ENCODE results near the gene NRXN2. TPM values are rescaled to one million over a fixed set of nuclear protein-coding genes. Genes with fewer than 3 reads are reported as not detected.
"Not testable (repeated sequence)": the region's sequence is repeated elsewhere in the genome, so short reads cannot be mapped to it uniquely, and the experiment has no call there.

Gene NRXN2
- polyA plus RNA-seq, 4 donors = 0.45 to 8.9 (median 2.7) TPM

DNA sequence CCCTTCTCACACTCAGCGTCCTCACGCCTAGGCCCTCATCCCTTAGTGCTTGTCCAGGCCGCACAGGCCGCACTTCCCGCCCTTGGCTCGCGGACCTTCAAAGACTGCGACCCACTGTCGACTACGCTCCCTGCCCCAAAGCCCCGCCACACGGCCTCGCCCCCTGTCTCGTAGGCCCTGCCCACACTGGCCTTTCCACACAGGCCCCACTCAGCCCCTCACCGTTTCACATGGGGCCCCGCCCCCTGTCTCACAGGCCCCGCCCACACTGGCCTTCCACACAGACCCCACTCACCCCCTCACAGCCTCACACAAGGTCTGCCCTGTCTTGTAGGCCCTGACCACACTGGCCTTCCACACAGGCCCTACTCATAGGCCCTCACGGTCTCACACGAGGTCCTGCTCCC lies 11.0 kb downstream of the NRXN2 start:
- Histone ChIP-seq H3K4me3 (ENCODE audit: low read depth in 1 of 3, low read length in 3 of 3) (no peak overlapping the region), H3K27me3 (ENCODE audit: control insufficient read depth in 3 of 3, insufficient read depth in 3 of 3, low read length in 3 of 3) (peaks cover 19 to 76% (median 55%) of the 10 kb centered on the region in 3 donors), H3K27ac (ENCODE audit: low read depth in 1 of 3, low read length in 2 of 3) (no peak overlapping the region), H3K4me1 (ENCODE audit: control insufficient read depth in 3 of 3, insufficient read depth in 2 of 3, low read depth in 1 of 3, low read length in 2 of 3) (peaks cover 0 to 2% (median 0%) of the 10 kb centered on the region in 3 donors), H3K36me3 (ENCODE audit: control insufficient read depth in 3 of 3, insufficient read depth in 2 of 3, low read depth in 1 of 3, low read length in 3 of 3) (no peaks in the 10 kb centered on the region), H3K9me3 (ENCODE audit: control insufficient read depth in 2 of 2, insufficient read depth in 1 of 2, low read depth in 1 of 2, low read length in 1 of 2) (no peaks in the 10 kb centered on the region)
- no peak for DNase-seq
- WGBS, 3 donors = 40 to 47% (median 45%) methylated on average over 18 to 19 of the region's 19 CpGs
- no peak for FAIRE-seq

GRCh38 chr11:64711138-64711955 lies 11.7 kb downstream of the NRXN2 start:
- H3K27me3 ChIP-seq (ENCODE audit: control insufficient read depth in 3 of 3, insufficient read depth in 3 of 3, low read length in 3 of 3) = peaks cover 19 to 70% (median 51%) of the 10 kb centered on the region in 3 donors
- FAIRE-seq (no peak), DNase-seq (no peak)
- 12 to 20% (median 15%) methylated on average over 40 to 46 of the region's 46 CpGs for WGBS, 3 donors
- H3K9me3 ChIP-seq (ENCODE audit: control insufficient read depth in 2 of 2, insufficient read depth in 1 of 2, low read depth in 1 of 2, low read length in 1 of 2) = no peaks in the 10 kb centered on the region
- H3K4me1 ChIP-seq (ENCODE audit: control insufficient read depth in 3 of 3, insufficient read depth in 2 of 3, low read depth in 1 of 3, low read length in 2 of 3) = peaks cover 0 to 2% (median 0%) of the 10 kb centered on the region in 3 donors
- no peak overlapping the region for H3K4me3 ChIP-seq (ENCODE audit: low read depth in 1 of 3, low read length in 3 of 3)
- no peak overlapping the region for H3K27ac ChIP-seq (ENCODE audit: low read depth in 1 of 3, low read length in 2 of 3)
- H3K36me3 ChIP-seq (ENCODE audit: control insufficient read depth in 3 of 3, insufficient read depth in 2 of 3, low read depth in 1 of 3, low read length in 3 of 3) = no peaks in the 10 kb centered on the region

GRCh38 chr11:64710418-64711137 lies 12.4 kb downstream of the NRXN2 start:
- WGBS, 3 donors = 32 to 47% (median 37%) methylated on average over 13 of the region's 13 CpGs
- peaks cover 0 to 2% (median 0%) of the 10 kb centered on the region in 3 donors for H3K4me1 ChIP-seq (ENCODE audit: control insufficient read depth in 3 of 3, insufficient read depth in 2 of 3, low read depth in 1 of 3, low read length in 2 of 3)
- H3K9me3 ChIP-seq (ENCODE audit: control insufficient read depth in 2 of 2, insufficient read depth in 1 of 2, low read depth in 1 of 2, low read length in 1 of 2) = no peaks in the 10 kb centered on the region
- no peak overlapping the region for H3K4me3 ChIP-seq (ENCODE audit: low read depth in 1 of 3, low read length in 3 of 3)
- H3K27ac ChIP-seq (ENCODE audit: low read depth in 1 of 3, low read length in 2 of 3) = no peak overlapping the region
- no peaks in the 10 kb centered on the region for H3K36me3 ChIP-seq (ENCODE audit: control insufficient read depth in 3 of 3, insufficient read depth in 2 of 3, low read depth in 1 of 3, low read length in 3 of 3)
- DNase-seq = no peak
- H3K27me3 ChIP-seq (ENCODE audit: control insufficient read depth in 3 of 3, insufficient read depth in 3 of 3, low read length in 3 of 3) = peaks cover 19 to 65% (median 44%) of the 10 kb centered on the region in 3 donors
- no peak for FAIRE-seq

- Histone ChIP-seq H3K4me3 (ENCODE audit: low read depth in 1 of 3, low read length in 3 of 3) (no peak overlapping the region), H3K36me3 (ENCODE audit: control insufficient read depth in 3 of 3, insufficient read depth in 2 of 3, low read depth in 1 of 3, low read length in 3 of 3) (no peaks in the 10 kb centered on the region), H3K9me3 (ENCODE audit: control insufficient read depth in 2 of 2, insufficient read depth in 1 of 2, low read depth in 1 of 2, low read length in 1 of 2) (no peaks in the 10 kb centered on the region), H3K27ac (ENCODE audit: low read depth in 1 of 3, low read length in 2 of 3) (no peak overlapping the region), H3K27me3 (ENCODE audit: control insufficient read depth in 3 of 3, insufficient read depth in 3 of 3, low read length in 3 of 3) (peaks cover 0 to 51% (median 6%) of the 10 kb centered on the region in 3 donors), H3K4me1 (ENCODE audit: control insufficient read depth in 3 of 3, insufficient read depth in 2 of 3, low read depth in 1 of 3, low read length in 2 of 3) (no peaks in the 10 kb centered on the region)
- FAIRE-seq (no peak), DNase-seq (no peak)
- WGBS, 3 donors = 29 to 56% (median 47%) methylated on average over 2 of the region's 2 CpGs
Observed at GRCh38 chr11:64705501-64705900, 17.5 kb downstream of the NRXN2 start.

- H3K27me3 ChIP-seq (ENCODE audit: control insufficient read depth in 3 of 3, insufficient read depth in 3 of 3, low read length in 3 of 3) = peaks cover 0 to 37% (median 1%) of the 10 kb centered on the region in 3 donors
- H3K4me1 ChIP-seq (ENCODE audit: control insufficient read depth in 3 of 3, insufficient read depth in 2 of 3, low read depth in 1 of 3, low read length in 2 of 3) = no peaks in the 10 kb centered on the region
- no peak overlapping the region for H3K27ac ChIP-seq (ENCODE audit: low read depth in 1 of 3, low read length in 2 of 3)
- no peaks in the 10 kb centered on the region for H3K36me3 ChIP-seq (ENCODE audit: control insufficient read depth in 3 of 3, insufficient read depth in 2 of 3, low read depth in 1 of 3, low read length in 3 of 3)
- no peak for FAIRE-seq
- H3K9me3 ChIP-seq (ENCODE audit: control insufficient read depth in 2 of 2, insufficient read depth in 1 of 2, low read depth in 1 of 2, low read length in 1 of 2) = no peaks in the 10 kb centered on the region
- WGBS, 3 donors = 90 to 96% (median 92%) methylated on average over 2 of the region's 2 CpGs
- H3K4me3 ChIP-seq (ENCODE audit: low read depth in 1 of 3, low read length in 3 of 3) = no peak overlapping the region
- DNase-seq = no peak
Observed at GRCh38 chr11:64703048-64703447, 19.9 kb downstream of the NRXN2 start.

DNA sequence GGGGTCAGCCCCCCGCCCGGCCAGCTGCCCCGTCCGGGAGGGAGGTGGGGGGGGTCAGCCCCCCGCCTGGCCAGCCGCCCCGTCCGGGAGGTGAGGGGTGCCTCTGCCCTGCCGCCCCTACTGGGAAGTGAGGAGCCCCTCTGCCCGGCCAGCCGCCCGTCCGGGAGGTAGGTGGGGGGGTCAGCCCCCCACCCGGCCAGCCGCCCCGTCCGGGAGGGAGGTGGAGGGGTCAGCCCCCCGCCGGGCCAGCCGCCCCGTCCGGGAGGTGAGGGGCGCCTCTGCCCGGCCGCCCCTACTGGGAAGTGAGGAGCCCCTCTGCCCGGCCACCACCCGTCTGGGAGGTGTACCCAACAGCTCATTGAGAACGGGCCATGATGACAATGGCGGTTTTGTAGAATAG lies 21.0 kb downstream of the NRXN2 start:
- not testable (repeated sequence) for DNase-seq; H3K9me3 ChIP-seq (ENCODE audit: control insufficient read depth in 2 of 2, insufficient read depth in 1 of 2, low read depth in 1 of 2, low read length in 1 of 2); H3K27ac ChIP-seq (ENCODE audit: low read depth in 1 of 3, low read length in 2 of 3); H3K36me3 ChIP-seq (ENCODE audit: control insufficient read depth in 3 of 3, insufficient read depth in 2 of 3, low read depth in 1 of 3, low read length in 3 of 3); H3K4me1 ChIP-seq (ENCODE audit: control insufficient read depth in 3 of 3, insufficient read depth in 2 of 3, low read depth in 1 of 3, low read length in 2 of 3); FAIRE-seq; H3K4me3 ChIP-seq (ENCODE audit: low read depth in 1 of 3, low read length in 3 of 3)
- WGBS, 3 donors = 89 to 97% (median 90%) methylated on average over 13 to 27 of the region's 29 CpGs
- H3K27me3 ChIP-seq (ENCODE audit: control insufficient read depth in 3 of 3, insufficient read depth in 3 of 3, low read length in 3 of 3) = peaks cover 0 to 36% (median 0%) of the 10 kb centered on the region in 3 donors

DNA sequence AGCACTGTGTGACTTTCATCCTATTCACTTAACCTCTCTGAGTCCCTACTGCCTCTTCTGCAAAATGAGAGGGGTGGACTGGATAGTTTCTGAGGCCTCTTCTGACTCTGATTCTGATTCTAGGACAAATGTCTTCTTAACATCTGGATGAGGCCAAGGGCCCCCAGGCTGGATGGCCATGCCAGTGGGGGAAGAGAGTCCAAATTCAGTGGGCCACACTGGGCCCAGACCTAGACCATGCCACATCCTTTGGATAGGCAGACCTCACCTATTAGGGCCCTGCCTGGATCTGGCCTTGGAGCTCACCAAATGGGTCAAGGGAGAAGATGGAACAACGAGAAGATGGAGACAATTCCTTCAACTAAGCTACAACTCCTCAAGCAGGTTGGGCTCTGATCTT lies 24.6 kb downstream of the NRXN2 start:
- H3K36me3 ChIP-seq (ENCODE audit: control insufficient read depth in 3 of 3, insufficient read depth in 2 of 3, low read depth in 1 of 3, low read length in 3 of 3) = no peaks in the 10 kb centered on the region
- no peak overlapping the region for H3K4me3 ChIP-seq (ENCODE audit: low read depth in 1 of 3, low read length in 3 of 3)
- no peaks in the 10 kb centered on the region for H3K4me1 ChIP-seq (ENCODE audit: control insufficient read depth in 3 of 3, insufficient read depth in 2 of 3, low read depth in 1 of 3, low read length in 2 of 3)
- H3K27ac ChIP-seq (ENCODE audit: low read depth in 1 of 3, low read length in 2 of 3) = no peak overlapping the region
- WGBS, 3 donors = 55 to 86% (median 75%) methylated on average over 1 of the region's 1 CpG
- H3K27me3 ChIP-seq (ENCODE audit: control insufficient read depth in 3 of 3, insufficient read depth in 3 of 3, low read length in 3 of 3) = peaks cover 0 to 46% (median 2%) of the 10 kb centered on the region in 3 donors
- peaks cover 0 to 3% of the 10 kb centered on the region in 2 donors for H3K9me3 ChIP-seq (ENCODE audit: control insufficient read depth in 2 of 2, insufficient read depth in 1 of 2, low read depth in 1 of 2, low read length in 1 of 2)
- FAIRE-seq = no peak
- no peak for DNase-seq

DNA sequence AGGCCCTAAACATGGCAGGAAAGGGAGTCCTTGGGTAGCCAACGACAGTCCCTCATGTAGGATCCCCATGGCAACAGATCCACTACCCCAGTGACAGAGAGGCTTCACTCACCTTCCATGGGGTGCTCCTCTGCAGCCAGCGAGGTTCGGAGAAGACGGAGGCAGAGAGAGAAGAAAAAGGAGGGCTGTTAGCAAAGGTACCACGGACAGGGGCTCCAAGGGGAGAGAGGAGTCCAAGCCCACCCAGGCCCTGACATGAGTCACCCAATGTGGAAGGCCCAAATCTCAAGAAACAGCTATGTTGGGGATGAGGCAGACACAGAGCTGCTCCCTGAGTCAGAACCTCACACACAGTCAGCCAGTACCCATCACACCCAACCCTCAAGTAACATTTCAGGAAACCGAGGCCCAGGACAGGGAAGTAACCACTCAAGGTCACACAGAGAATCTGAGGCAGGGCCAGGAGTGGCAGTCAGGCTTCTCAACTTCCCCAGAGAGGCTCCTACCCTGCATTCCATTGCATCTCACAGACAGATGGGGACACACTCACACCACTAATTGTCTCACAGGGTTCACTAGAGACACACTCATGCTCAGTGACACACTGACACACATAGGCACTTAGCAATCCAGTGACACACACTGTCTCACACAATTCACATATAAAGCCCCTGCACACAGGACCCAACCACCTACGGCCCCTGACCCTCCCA lies 25.2 kb downstream of the NRXN2 start:
- FAIRE-seq (no peak), DNase-seq (no peak)
- Histone ChIP-seq H3K4me1 (ENCODE audit: control insufficient read depth in 3 of 3, insufficient read depth in 2 of 3, low read depth in 1 of 3, low read length in 2 of 3) (no peaks in the 10 kb centered on the region), H3K9me3 (ENCODE audit: control insufficient read depth in 2 of 2, insufficient read depth in 1 of 2, low read depth in 1 of 2, low read length in 1 of 2) (peaks cover 0 to 3% of the 10 kb centered on the region in 2 donors), H3K36me3 (ENCODE audit: control insufficient read depth in 3 of 3, insufficient read depth in 2 of 3, low read depth in 1 of 3, low read length in 3 of 3) (no peaks in the 10 kb centered on the region), H3K27ac (ENCODE audit: low read depth in 1 of 3, low read length in 2 of 3) (no peak overlapping the region), H3K4me3 (ENCODE audit: low read depth in 1 of 3, low read length in 3 of 3) (no peak overlapping the region), H3K27me3 (ENCODE audit: control insufficient read depth in 3 of 3, insufficient read depth in 3 of 3, low read length in 3 of 3) (peaks cover 2 to 49% (median 2%) of the 10 kb centered on the region in 3 donors)
- WGBS, 3 donors = 68 to 79% (median 70%) methylated on average over 7 of the region's 7 CpGs
